ENCODE data around the gene PACS2. TPM values are rescaled to one million over a fixed set of nuclear protein-coding genes. Genes with fewer than 3 reads are reported as not detected.

Gene PACS2
- 19.4 to 30.0 TPM (median 26.9 TPM) in 5 replicates for total RNA-seq (2022; extraction: Qiagen RNA extraction; ENCODE audit: low read depth)

DNA sequence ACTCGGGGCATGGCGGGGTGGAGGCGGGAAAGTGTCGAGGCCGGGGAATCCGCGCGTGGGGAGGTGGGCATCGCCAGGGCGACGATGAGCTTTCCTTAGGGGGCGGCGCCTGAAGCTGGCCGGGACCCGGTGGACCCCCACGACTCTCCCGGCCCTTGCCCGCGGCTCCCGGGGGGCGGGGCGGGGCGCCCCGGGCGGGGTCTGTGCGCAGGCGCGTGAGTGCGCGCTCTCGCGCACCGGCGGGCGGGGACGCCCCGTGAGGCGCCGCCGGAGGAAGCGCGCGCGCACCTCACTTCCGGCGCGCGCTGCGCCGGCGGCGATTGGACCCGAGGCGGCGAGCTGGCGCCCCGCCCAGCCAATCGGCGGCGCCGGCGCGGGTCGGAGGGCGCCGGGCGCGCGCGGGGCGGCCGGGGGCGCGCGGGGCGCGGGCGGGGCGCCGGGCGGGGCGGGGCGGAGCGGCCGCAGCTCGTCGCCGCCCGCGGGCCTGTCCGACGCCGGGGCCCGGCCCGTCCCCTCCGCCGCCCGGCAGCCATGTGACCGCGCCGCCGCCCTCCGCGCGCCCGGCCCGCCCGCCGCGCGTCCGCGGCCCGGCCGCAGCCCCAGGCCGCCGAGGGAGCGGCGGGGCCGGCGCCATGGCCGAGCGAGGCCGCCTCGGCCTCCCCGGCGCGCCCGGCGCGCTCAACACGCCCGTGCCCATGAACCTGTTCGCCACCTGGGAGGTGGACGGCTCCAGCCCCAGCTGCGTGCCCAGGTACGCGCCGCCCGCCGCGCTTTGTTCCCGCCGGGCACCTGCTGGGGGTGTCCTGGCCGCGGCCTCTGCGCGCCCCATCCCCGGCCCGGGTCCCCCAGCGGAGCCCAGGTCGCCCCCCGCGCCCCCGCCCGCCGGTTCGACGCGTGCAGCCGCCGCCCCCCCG lies at the start of gene PACS2:
Gene PACS2 (plus strand): TSS at position 462 of the 914 bp plus-strand sequence. CDS start 171 bp downstream, at position 633.

DNA sequence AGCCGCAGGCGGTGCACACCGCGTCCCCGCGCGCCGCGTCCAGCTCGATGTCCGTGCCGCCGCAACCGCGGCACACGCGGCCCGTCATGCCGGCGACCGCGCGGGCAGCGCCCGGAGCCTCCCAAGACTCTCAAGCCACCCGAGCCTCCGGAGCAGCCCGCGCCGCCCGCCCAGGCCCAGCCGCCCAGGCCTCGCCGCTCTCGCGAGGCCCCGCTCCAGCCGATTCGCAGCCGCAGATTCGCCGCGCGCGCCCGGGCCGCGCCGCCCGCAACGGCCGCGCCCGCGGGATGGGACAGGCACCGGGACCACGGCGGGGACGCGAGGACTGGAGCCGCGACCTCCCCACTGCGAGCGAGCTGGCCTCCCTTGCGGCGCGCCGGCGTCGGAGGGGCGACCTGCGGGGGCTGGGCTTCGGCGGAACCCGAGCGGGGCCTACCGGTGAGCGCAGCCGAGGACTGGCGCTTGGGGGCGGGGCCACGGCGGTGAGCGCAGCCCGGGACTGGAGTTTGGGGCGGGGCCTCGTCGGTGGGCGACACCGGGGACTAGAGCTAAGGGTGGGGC lies 13.9 kb upstream of the PACS2 start, which contains the start of gene BRF1:
Gene BRF1 (minus strand): TSS at position 460 of the 561 bp plus-strand sequence. CDS start 372 bp downstream, at position 88.

DNA sequence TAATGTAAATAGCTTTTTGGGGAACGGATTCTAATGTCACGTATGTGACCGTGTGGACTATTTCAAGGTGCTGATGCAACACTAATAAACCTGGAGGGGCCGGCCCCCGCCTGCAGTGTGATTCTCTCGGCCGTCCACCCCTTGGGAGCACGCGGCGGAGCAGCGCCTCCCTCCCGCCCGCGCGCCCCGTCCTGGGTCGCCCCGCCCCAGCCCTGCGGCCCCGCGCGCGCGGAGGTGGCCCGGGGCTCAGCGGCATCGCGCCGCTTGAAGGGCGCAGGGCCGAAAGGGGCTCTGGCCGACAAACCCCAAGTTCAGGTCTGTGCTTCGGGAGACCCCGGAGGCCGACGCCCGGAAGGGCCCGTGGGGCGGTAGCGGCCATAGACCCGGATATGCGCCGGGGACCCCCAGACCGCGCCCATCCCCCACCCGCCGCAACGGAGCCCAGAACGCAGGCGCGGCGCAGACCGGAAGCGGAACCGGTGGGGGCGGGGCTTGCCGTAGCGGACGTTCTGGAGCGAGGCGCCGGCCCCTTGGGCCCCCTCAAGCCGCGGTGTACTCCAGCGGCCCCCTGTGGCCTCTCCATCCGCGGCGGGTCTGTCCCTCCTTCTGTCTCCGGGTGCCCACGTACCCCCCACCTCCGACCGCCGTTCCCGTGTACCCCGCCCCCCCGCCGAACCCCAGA lies 83.6 kb downstream of the PACS2 start, which contains the start of gene TEX22:
Gene TEX22 (plus strand): TSS at position 495 of the 682 bp plus-strand sequence. CDS start 803 bp downstream, outside the sequence.

DNA sequence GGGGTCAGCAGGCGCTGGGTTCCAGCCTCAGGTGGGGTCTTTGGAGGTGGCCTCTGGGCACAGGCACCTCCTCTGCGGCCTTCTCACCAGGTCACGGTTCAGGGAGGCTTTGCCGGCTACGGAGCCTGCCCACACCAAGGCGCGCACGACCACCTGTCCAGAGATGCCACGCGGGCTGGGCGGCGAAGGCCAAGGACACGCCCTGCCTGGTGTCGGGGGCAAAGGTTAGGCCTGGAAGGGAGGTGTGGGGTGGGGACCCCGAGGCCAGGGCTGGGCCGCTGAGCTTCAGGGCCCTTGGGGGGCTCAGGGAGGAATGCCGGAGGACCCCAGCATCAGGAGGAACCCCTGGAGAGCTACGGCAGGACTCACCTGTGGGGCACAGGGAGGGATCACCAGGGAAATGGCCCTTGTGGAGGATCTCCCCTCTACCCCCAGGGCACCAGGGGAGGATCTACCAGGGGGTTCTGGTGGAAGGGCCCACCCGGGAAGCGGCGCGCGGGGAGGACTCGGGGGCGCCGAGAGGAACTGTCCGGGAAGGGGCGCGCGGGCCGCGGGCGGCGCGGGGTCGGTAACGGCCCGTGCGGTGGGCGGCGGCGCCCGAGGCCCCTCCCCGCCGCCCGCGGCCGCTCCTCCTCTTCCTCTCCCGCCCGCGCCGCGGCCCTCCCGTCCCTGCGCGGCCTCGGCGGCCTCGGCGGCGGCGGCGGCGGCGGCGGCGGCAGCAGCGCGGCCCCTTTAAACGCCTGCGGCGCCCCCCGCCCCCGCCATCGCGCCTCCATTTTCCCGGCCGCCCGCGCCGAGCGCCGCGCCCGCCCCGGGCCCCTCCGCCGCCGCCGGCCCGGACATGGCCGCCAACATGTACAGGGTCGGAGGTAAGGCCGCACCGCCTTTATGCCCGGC lies 104.9 kb downstream of the PACS2 start, which contains the start of gene MTA1:
Gene MTA1 (plus strand): TSS at position 633 of the 897 bp plus-strand sequence. CDS start 209 bp downstream, at position 842.

Other genes with a start within 250 kb of the PACS2 start
- gene GPR132, start 249.3 kb upstream of the PACS2 start, total RNA-seq (2022; extraction: Qiagen RNA extraction; ENCODE audit: low read depth), result 0.41 to 0.71 TPM (median 0.67 TPM) in 5 replicates
- gene JAG2, start 146.0 kb upstream of the PACS2 start, total RNA-seq (2022; extraction: Qiagen RNA extraction; ENCODE audit: low read depth), result 16.4 to 27.3 TPM (median 21.3 TPM) in 5 replicates
- gene NUDT14, start 133.4 kb upstream of the PACS2 start, total RNA-seq (2022; extraction: Qiagen RNA extraction; ENCODE audit: low read depth), result 19.8 to 46.4 TPM (median 36.6 TPM) in 5 replicates
- 30.6 to 43.7 TPM (median 39.1 TPM) in 5 replicates for gene BTBD6, start 66.2 kb upstream of the PACS2 start, total RNA-seq (2022; extraction: Qiagen RNA extraction; ENCODE audit: low read depth)
- 22.9 to 29.2 TPM (median 27.0 TPM) in 5 replicates for gene BRF1, start 13.7 kb upstream of the PACS2 start, total RNA-seq (2022; extraction: Qiagen RNA extraction; ENCODE audit: low read depth)
- 0.08 to 0.41 TPM (median 0.20 TPM) in 5 replicates for gene TEX22, start 83.8 kb downstream of the PACS2 start, total RNA-seq (2022; extraction: Qiagen RNA extraction; ENCODE audit: low read depth)
- 50.4 to 87.3 TPM (median 79.6 TPM) in 5 replicates for gene MTA1, start 105.1 kb downstream of the PACS2 start, total RNA-seq (2022; extraction: Qiagen RNA extraction; ENCODE audit: low read depth)
- gene CRIP2, start 160.1 kb downstream of the PACS2 start, total RNA-seq (2022; extraction: Qiagen RNA extraction; ENCODE audit: low read depth), result 101 to 165 TPM (median 142 TPM) in 5 replicates
- gene CRIP1, start 172.1 kb downstream of the PACS2 start, total RNA-seq (2022; extraction: Qiagen RNA extraction; ENCODE audit: low read depth), result 1,543 to 1,873 TPM (median 1,721 TPM) in 5 replicates
- gene TEDC1, start 176.5 kb downstream of the PACS2 start, total RNA-seq (2022; extraction: Qiagen RNA extraction; ENCODE audit: low read depth), result 30.6 to 51.7 TPM (median 41.9 TPM) in 5 replicates
- gene TMEM121, start 211.8 kb downstream of the PACS2 start, total RNA-seq (2022; extraction: Qiagen RNA extraction; ENCODE audit: low read depth), result 2.7 to 9.5 TPM (median 7.3 TPM) in 5 replicates

All from A549 treated with DMSO at 1 μM for 4 hours (cell line).